Endodermal cell (in vitro differentiated cells): Measurements from ENCODE around the gene WNT2. TPM values are rescaled to one million over a fixed set of nuclear protein-coding genes. Genes with fewer than 3 reads are reported as not detected.

Source experiments
- DNase-seq: peaks from one replicate; pipeline ENCODE4 v3.0.0-alpha.2; 2017
- H3K27ac ChIP-seq: 2 replicates; pipeline ENCODE4 v1.5.1; 2013; ENCODE audit warnings: mild to moderate bottlenecking, low read depth, low read length, moderate library complexity
- H3K27me3 ChIP-seq: 2 replicates; pipeline ENCODE4 v1.6.1; 2013; ENCODE audit warnings: mild to moderate bottlenecking, low read length, moderate library complexity; ENCODE audit not compliant: insufficient read depth, control insufficient read depth, poor library complexity, severe bottlenecking
- H3K36me3 ChIP-seq: 2 replicates; pipeline ENCODE4 v1.7.0; 2013; ENCODE audit warnings: mild to moderate bottlenecking, low read length, moderate library complexity; ENCODE audit not compliant: control insufficient read depth, insufficient read depth
- H3K4me1 ChIP-seq: one replicate; pipeline ENCODE4 v1.7.0; 2013; ENCODE audit warnings: low read length; ENCODE audit not compliant: control insufficient read depth, insufficient read depth
- H3K4me3 ChIP-seq: 2 replicates; pipeline ENCODE4 v1.5.1; 2013; ENCODE audit warnings: mild to moderate bottlenecking, low read length, moderate library complexity
- H3K9ac ChIP-seq: 2 replicates; pipeline ENCODE4 v1.6.1; 2013; ENCODE audit warnings: mild to moderate bottlenecking, low read length, moderate library complexity; ENCODE audit not compliant: poor library complexity, severe bottlenecking; ENCODE audit errors: extremely low read depth
- H3K9me3 ChIP-seq: 2 replicates; pipeline ENCODE4 v1.6.1; 2013; ENCODE audit warnings: mild to moderate bottlenecking, low read length, moderate library complexity; ENCODE audit not compliant: control insufficient read depth
- H3K27ac Mint-ChIP-seq: 2 replicates; pipeline ENCODE4 v1.8.0; 2020; ENCODE audit warnings: mixed read lengths
- H3K27me3 Mint-ChIP-seq: 2 replicates; pipeline ENCODE4 v1.8.0; 2021; ENCODE audit warnings: mild to moderate bottlenecking, mixed read lengths; ENCODE audit not compliant: insufficient read depth
- H3K36me3 Mint-ChIP-seq: 2 replicates; pipeline ENCODE4 v1.8.0; 2020; ENCODE audit warnings: low read depth, mixed read lengths
- H3K4me1 Mint-ChIP-seq: 2 replicates; pipeline ENCODE4 v1.8.0; 2020; ENCODE audit warnings: mixed read lengths
- H3K4me3 Mint-ChIP-seq: 2 replicates; pipeline ENCODE4 v1.8.0; 2020; ENCODE audit warnings: mild to moderate bottlenecking, moderate library complexity, mixed read lengths
- H3K9me3 Mint-ChIP-seq: 2 replicates; pipeline ENCODE4 v1.8.0; 2020; ENCODE audit warnings: mild to moderate bottlenecking, mixed read lengths
- WGBS, 2 experiments: methylation state at CpG; one replicate each; pipeline versions ENCODE4 v1.1.5 to v1.1.7; 2013; ENCODE audit warnings: missing lambda C conversion rate in 2 of 2, mixed read lengths in 1 of 2; ENCODE audit not compliant: insufficient coverage in 1 of 2, insufficient read length in 1 of 2; 5-methylcytosine and 5-hydroxymethylcytosine counted together
- total RNA-seq, 2 donors: library from RNA; stranded (reverse); fragmentation: NEBNext Ultra II Directional in 1 of 2; extraction: Animal tissue kit (Norgen Biotek cat#: 25700) in 1 of 2; gene quantifications; 2 replicates in 1 of 2; 3 replicates in 1 of 2; pipeline ENCODE4 v1.2.1, GENCODE V29; 2021
- TF ChIP-seq, protein P1 (sequence below): fragments of 200-600 bp; sonication (generic); conservative IDR thresholded peaks from 2 replicates; pipeline ENCODE4 v1.5.0; 2021; ENCODE audit warnings: antibody characterized with exemption, mild to moderate bottlenecking

WNT2 gene
- total RNA-seq, 2 donors from 2014 or later = not detected

- H3K9ac ChIP-seq = no peak overlapping the region
- peaks cover 34% of the 10 kb centered on the region for H3K27me3 ChIP-seq
- H3K4me3 Mint-ChIP-seq = no peak overlapping the region
- no peaks in the 10 kb centered on the region for H3K9me3 ChIP-seq
- H3K27ac Mint-ChIP-seq = no peak overlapping the region
- no peaks in the 10 kb centered on the region for H3K36me3 ChIP-seq
- H3K4me1 Mint-ChIP-seq = no peaks in the 10 kb centered on the region
- H3K4me3 ChIP-seq = no peak overlapping the region
- no peaks in the 10 kb centered on the region for H3K4me1 ChIP-seq
- peaks cover 39% of the 10 kb centered on the region for H3K27me3 Mint-ChIP-seq
- no peak for DNase-seq
- H3K9me3 Mint-ChIP-seq = no peaks in the 10 kb centered on the region
- no peak overlapping the region for H3K27ac ChIP-seq
- TF ChIP-seq, protein P1, sequence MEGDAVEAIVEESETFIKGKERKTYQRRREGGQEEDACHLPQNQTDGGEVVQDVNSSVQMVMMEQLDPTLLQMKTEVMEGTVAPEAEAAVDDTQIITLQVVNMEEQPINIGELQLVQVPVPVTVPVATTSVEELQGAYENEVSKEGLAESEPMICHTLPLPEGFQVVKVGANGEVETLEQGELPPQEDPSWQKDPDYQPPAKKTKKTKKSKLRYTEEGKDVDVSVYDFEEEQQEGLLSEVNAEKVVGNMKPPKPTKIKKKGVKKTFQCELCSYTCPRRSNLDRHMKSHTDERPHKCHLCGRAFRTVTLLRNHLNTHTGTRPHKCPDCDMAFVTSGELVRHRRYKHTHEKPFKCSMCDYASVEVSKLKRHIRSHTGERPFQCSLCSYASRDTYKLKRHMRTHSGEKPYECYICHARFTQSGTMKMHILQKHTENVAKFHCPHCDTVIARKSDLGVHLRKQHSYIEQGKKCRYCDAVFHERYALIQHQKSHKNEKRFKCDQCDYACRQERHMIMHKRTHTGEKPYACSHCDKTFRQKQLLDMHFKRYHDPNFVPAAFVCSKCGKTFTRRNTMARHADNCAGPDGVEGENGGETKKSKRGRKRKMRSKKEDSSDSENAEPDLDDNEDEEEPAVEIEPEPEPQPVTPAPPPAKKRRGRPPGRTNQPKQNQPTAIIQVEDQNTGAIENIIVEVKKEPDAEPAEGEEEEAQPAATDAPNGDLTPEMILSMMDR = no peak
- no peaks in the 10 kb centered on the region for H3K36me3 Mint-ChIP-seq
Measured at GRCh38 chr7:117313582-117313981, 9.3 kb downstream of the WNT2 start.

DNA sequence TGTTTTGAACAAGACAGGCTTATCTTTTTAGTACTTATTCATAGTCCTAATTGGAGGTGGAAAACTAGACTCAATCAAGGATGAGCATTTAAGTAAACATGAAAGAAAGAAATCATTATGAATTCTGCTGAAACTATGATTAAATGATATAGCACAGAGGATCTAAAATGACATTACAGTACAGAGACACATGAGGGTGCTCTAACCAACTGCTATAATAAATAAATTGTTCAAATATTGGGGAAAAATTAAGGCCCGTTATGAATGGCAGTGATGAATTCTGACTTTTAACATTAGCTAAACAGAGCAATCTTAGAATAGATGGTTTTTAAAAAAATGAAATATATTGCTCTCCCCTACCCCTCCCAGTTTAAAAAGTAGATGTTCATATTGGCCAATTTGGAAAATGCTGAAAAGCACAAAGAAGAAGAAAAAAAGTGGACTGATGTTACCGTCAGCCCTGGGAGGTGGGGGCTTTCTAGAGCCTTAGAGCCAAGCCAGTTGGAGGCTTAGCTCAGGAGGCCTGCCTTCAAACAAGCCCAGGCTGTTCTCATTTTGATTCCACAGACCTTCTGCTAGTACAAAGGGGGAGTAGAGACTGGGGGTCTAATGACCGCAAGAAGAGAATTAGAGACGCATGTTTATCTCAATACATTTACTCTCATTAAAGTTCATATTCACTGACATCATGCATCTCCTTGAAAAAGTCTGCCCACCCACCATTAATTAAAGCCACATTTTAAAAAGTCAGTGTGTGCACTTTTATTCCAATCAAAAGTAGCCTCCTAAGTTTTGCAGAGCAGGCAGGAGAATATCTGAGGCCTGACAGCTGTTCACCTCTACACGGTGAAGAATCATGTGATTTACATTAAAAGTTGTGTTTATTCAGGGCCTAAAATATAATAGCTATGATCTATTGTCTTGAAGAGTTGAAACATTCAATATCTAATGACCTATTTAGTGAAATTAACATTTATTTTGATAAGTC lies 10.0 kb downstream of the WNT2 start:
- Mint-ChIP-seq H3K4me1 (no peaks in the 10 kb centered on the region), H3K27me3 (peaks cover 32% of the 10 kb centered on the region), H3K9me3 (no peaks in the 10 kb centered on the region), H3K36me3 (no peaks in the 10 kb centered on the region), H3K4me3 (no peak overlapping the region), H3K27ac (no peak overlapping the region)
- no peak for DNase-seq
- TF ChIP-seq, protein P1 = peak; percentile 47
- peaks cover 27% of the 10 kb centered on the region for H3K27me3 ChIP-seq
- no peak overlapping the region for H3K4me3 ChIP-seq
- 88 to 100% methylated on average over 1 to 5 of the region's 5 CpGs for WGBS, 2 experiments
- H3K27ac ChIP-seq = no peak overlapping the region
- H3K9me3 ChIP-seq = no peaks in the 10 kb centered on the region
- no peaks in the 10 kb centered on the region for H3K4me1 ChIP-seq
- no peak overlapping the region for H3K9ac ChIP-seq
- no peaks in the 10 kb centered on the region for H3K36me3 ChIP-seq

- no peak overlapping the region for H3K4me3 ChIP-seq
- H3K27me3 Mint-ChIP-seq = peaks cover 2% of the 10 kb centered on the region
- H3K4me1 ChIP-seq = no peaks in the 10 kb centered on the region
- H3K27ac ChIP-seq = no peak overlapping the region
- peaks cover 2% of the 10 kb centered on the region for H3K9me3 Mint-ChIP-seq
- WGBS, 2 experiments = 100% methylated on average over 1 of the region's 1 CpG; no CpG with 5 or more reads in 1 of the 2 experiments
- no peak overlapping the region for H3K27ac Mint-ChIP-seq
- H3K4me3 Mint-ChIP-seq = no peak overlapping the region
- DNase-seq = no peak
- peaks cover 3% of the 10 kb centered on the region for H3K4me1 Mint-ChIP-seq
- H3K36me3 ChIP-seq = no peaks in the 10 kb centered on the region
- TF ChIP-seq, protein P1 = no peak
- H3K9ac ChIP-seq = no peak overlapping the region
- H3K36me3 Mint-ChIP-seq = no peaks in the 10 kb centered on the region
- no peaks in the 10 kb centered on the region for H3K9me3 ChIP-seq
- no peaks in the 10 kb centered on the region for H3K27me3 ChIP-seq
Measured at GRCh38 chr7:117308891-117309290, 14.0 kb downstream of the WNT2 start.
